ENCODE results near the gene CAMKV.

Gene CAMKV

GRCh38 chr3:49895791-49896190 lies 26.1 kb upstream of the CAMKV start:
- no peak for DNase-seq (ENCODE audit: low read depth)

- no peak for DNase-seq (ENCODE audit: low read depth)
Observed at GRCh38 chr3:49889296-49889695, 19.6 kb upstream of the CAMKV start.

- DNase-seq (ENCODE audit: low read depth) = no peak
Observed at GRCh38 chr3:49886922-49887265, 17.2 kb upstream of the CAMKV start.

GRCh38 chr3:49883998-49884397 lies 14.3 kb upstream of the CAMKV start:
- no peak for DNase-seq (ENCODE audit: low read depth)

GRCh38 chr3:49882166-49882565 lies 12.5 kb upstream of the CAMKV start:
- no peak for DNase-seq (ENCODE audit: low read depth)

GRCh38 chr3:49880581-49881315 lies 11.0 kb upstream of the CAMKV start:
- DNase-seq (ENCODE audit: low read depth) = no peak

- DNase-seq (ENCODE audit: low read depth) = no peak
Observed at GRCh38 chr3:49879721-49880120, 10.0 kb upstream of the CAMKV start.

- no peak for DNase-seq (ENCODE audit: low read depth)
Observed at GRCh38 chr3:49878686-49879085, 9.0 kb upstream of the CAMKV start.

GRCh38 chr3:49877716-49878115 lies 8.0 kb upstream of the CAMKV start:
- no peak for DNase-seq (ENCODE audit: low read depth)

GRCh38 chr3:49876567-49876966 lies 6.9 kb upstream of the CAMKV start:
- no peak for DNase-seq (ENCODE audit: low read depth)

- DNase-seq (ENCODE audit: low read depth) = no peak
Observed at GRCh38 chr3:49873623-49874022, 3.9 kb upstream of the CAMKV start.

- no peak for DNase-seq (ENCODE audit: low read depth)
Observed at GRCh38 chr3:49872801-49873281, 3.1 kb upstream of the CAMKV start.

GRCh38 chr3:49871531-49872153 lies 1.9 kb upstream of the CAMKV start:
- no peak for DNase-seq (ENCODE audit: low read depth)

GRCh38 chr3:49868862-49869466 lies 742 bp downstream of the CAMKV start:
- no peak for DNase-seq (ENCODE audit: low read depth)

GRCh38 chr3:49867871-49868321 lies 1.8 kb downstream of the CAMKV start:
- DNase-seq (ENCODE audit: low read depth) = no peak

- DNase-seq (ENCODE audit: low read depth) = no peak
Observed at GRCh38 chr3:49867400-49867799, 2.3 kb downstream of the CAMKV start.

GRCh38 chr3:49865198-49865784 lies 4.4 kb downstream of the CAMKV start:
- DNase-seq (ENCODE audit: low read depth) = no peak

- no peak for DNase-seq (ENCODE audit: low read depth)
Observed at GRCh38 chr3:49864505-49864904, 5.2 kb downstream of the CAMKV start.

- DNase-seq (ENCODE audit: low read depth) = no peak
Observed at GRCh38 chr3:49859576-49860305, 10.0 kb downstream of the CAMKV start.

- peak; percentile 86 for DNase-seq (ENCODE audit: low read depth)
Observed at GRCh38 chr3:49856181-49857005, 13.3 kb downstream of the CAMKV start, which contains the start of gene TRAIP. TRAIP (minus strand) TSS chr3:49856564; CDS start chr3:49856453, 111 bp downstream.

GRCh38 chr3:49855662-49856061 lies 14.0 kb downstream of the CAMKV start:
- DNase-seq (ENCODE audit: low read depth) = no peak

All from stimulated activated CD8-positive, alpha-beta memory T cell treated with anti-CD3 and anti-CD28 coated beads, Interleukin-15, amount 100 ng/mL, for 24 hours (primary cell).